HG03520 (cell line): Measurements from ENCODE around the gene TBC1D24.

Experiments used
- ATAC-seq: cut with Tn5 transposase; IDR thresholded peaks from one replicate; pipeline ENCODE4 v1.9.1; 2021; ENCODE audit warnings: mild to moderate bottlenecking, moderate library complexity; ENCODE audit not compliant: unreplicated experiment

Gene TBC1D24

GRCh38 chr16:2481676-2482075, 6.7 kb downstream of the TBC1D24 start:
- no peak for ATAC-seq

GRCh38 chr16:2482249-2482648, 7.3 kb downstream of the TBC1D24 start:
- no peak for ATAC-seq

GRCh38 chr16:2482708-2483534, 8.0 kb downstream of the TBC1D24 start:
- no peak for ATAC-seq

- ATAC-seq: no peak
Measured at GRCh38 chr16:2483939-2484897, 9.3 kb downstream of the TBC1D24 start.

GRCh38 chr16:2484898-2485508, 10.1 kb downstream of the TBC1D24 start:
- ATAC-seq: no peak

GRCh38 chr16:2485811-2486507, 11.0 kb downstream of the TBC1D24 start:
- ATAC-seq: no peak

GRCh38 chr16:2486645-2487516, 12.0 kb downstream of the TBC1D24 start:
- ATAC-seq: no peak

- no peak for ATAC-seq
Measured at GRCh38 chr16:2487517-2487842, 12.6 kb downstream of the TBC1D24 start.

- no peak for ATAC-seq
Measured at GRCh38 chr16:2487903-2488531, 13.1 kb downstream of the TBC1D24 start.

- ATAC-seq: no peak
Measured at GRCh38 chr16:2489581-2489980, 14.7 kb downstream of the TBC1D24 start.

- ATAC-seq: no peak
Measured at GRCh38 chr16:2490190-2491105, 15.5 kb downstream of the TBC1D24 start.

- ATAC-seq: no peak
Measured at GRCh38 chr16:2492292-2492691, 17.4 kb downstream of the TBC1D24 start.

GRCh38 chr16:2493605-2494004, 18.7 kb downstream of the TBC1D24 start:
- no peak for ATAC-seq

GRCh38 chr16:2494616-2495015, 19.7 kb downstream of the TBC1D24 start:
- no peak for ATAC-seq

- ATAC-seq: no peak
Measured at GRCh38 chr16:2495041-2495440, 20.1 kb downstream of the TBC1D24 start.

GRCh38 chr16:2496223-2497115, 21.5 kb downstream of the TBC1D24 start:
- no peak for ATAC-seq

- no peak for ATAC-seq
Measured at GRCh38 chr16:2497116-2497630, 22.2 kb downstream of the TBC1D24 start.
